Type B pancreatic cell (in vitro differentiated cells): Measurements from ENCODE around the gene LRBA. TPM values are rescaled to one million over a fixed set of nuclear protein-coding genes. Genes with fewer than 3 reads are reported as not detected.
"Not testable (repeated sequence)": the region's sequence is repeated elsewhere in the genome, so short reads cannot be mapped to it uniquely, and the experiment has no call there.

ENCODE experiments used
- DNase-seq: peaks from one replicate; pipeline ENCODE4 v3.0.0; 2021; ENCODE audit warnings: mixed read lengths; ENCODE audit not compliant: unreplicated experiment; ENCODE audit errors: extremely low spot score
- H3K27ac Mint-ChIP-seq: 2 replicates; pipeline ENCODE4 v1.8.0; 2021; ENCODE audit warnings: mild to moderate bottlenecking, mixed read lengths
- H3K27me3 Mint-ChIP-seq: 2 replicates; pipeline ENCODE4 v1.8.0; 2021; ENCODE audit warnings: mixed read lengths
- H3K36me3 Mint-ChIP-seq: 2 replicates; pipeline ENCODE4 v1.8.0; 2021; ENCODE audit warnings: mixed read lengths
- H3K4me1 Mint-ChIP-seq: one replicate; pipeline ENCODE4 v1.8.0; 2021; ENCODE audit warnings: mixed read lengths; ENCODE audit not compliant: unreplicated experiment
- H3K4me3 Mint-ChIP-seq: 2 replicates; pipeline ENCODE4 v1.8.0; 2021; ENCODE audit warnings: mild to moderate bottlenecking, mixed read lengths
- H3K9me3 Mint-ChIP-seq: 2 replicates; pipeline ENCODE4 v1.8.0; 2021; ENCODE audit warnings: mixed read lengths
- CTCF ChIP-seq: fragments of 200-600 bp; sonication (generic); conservative IDR thresholded peaks from 2 replicates; pipeline ENCODE4 v1.5.0; 2021; ENCODE audit warnings: antibody characterized with exemption, mild to moderate bottlenecking
- long read RNA-seq: library from polyadenylated mRNA; unstranded; transcript quantifications from one replicate; pipeline ENCODE4 v2.0.0, GENCODE V29; 2020
- total RNA-seq: library from RNA; stranded (reverse); gene quantifications from 2 replicates; pipeline ENCODE4 v1.2.1, GENCODE V29; 2021; ENCODE audit warnings: low replicate concordance

LRBA gene, protein sequence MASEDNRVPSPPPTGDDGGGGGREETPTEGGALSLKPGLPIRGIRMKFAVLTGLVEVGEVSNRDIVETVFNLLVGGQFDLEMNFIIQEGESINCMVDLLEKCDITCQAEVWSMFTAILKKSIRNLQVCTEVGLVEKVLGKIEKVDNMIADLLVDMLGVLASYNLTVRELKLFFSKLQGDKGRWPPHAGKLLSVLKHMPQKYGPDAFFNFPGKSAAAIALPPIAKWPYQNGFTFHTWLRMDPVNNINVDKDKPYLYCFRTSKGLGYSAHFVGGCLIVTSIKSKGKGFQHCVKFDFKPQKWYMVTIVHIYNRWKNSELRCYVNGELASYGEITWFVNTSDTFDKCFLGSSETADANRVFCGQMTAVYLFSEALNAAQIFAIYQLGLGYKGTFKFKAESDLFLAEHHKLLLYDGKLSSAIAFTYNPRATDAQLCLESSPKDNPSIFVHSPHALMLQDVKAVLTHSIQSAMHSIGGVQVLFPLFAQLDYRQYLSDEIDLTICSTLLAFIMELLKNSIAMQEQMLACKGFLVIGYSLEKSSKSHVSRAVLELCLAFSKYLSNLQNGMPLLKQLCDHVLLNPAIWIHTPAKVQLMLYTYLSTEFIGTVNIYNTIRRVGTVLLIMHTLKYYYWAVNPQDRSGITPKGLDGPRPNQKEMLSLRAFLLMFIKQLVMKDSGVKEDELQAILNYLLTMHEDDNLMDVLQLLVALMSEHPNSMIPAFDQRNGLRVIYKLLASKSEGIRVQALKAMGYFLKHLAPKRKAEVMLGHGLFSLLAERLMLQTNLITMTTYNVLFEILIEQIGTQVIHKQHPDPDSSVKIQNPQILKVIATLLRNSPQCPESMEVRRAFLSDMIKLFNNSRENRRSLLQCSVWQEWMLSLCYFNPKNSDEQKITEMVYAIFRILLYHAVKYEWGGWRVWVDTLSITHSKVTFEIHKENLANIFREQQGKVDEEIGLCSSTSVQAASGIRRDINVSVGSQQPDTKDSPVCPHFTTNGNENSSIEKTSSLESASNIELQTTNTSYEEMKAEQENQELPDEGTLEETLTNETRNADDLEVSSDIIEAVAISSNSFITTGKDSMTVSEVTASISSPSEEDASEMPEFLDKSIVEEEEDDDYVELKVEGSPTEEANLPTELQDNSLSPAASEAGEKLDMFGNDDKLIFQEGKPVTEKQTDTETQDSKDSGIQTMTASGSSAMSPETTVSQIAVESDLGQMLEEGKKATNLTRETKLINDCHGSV (N-terminal part only)
- 59.8 and 64.5 TPM in 2 replicates for total RNA-seq
- long read RNA-seq, partial matches to known transcripts = 25 of 31 reads
- long read RNA-seq, other reads (novel, unspliced or antisense) = 5 of 31 reads

- peak within 1 kb of the TSS; percentile 100 for H3K4me3 Mint-ChIP-seq
- H3K27me3 Mint-ChIP-seq = no peaks in the 10 kb centered on the region
- H3K36me3 Mint-ChIP-seq = no peaks in the 10 kb centered on the region
- H3K4me1 Mint-ChIP-seq = peaks cover 22% of the 10 kb centered on the region
- TF ChIP-seq CTCF = no peak
- peak within 1 kb of the TSS; percentile 98 for H3K27ac Mint-ChIP-seq
- peak; percentile 74 for DNase-seq
- H3K9me3 Mint-ChIP-seq = no peaks in the 10 kb centered on the region
Observed at GRCh38 chr4:151014521-151015458, at the start of gene LRBA. Gene LRBA (minus strand): TSS chr4:151015284. CDS start chr4:151014642, 642 bp downstream.

- H3K4me1 Mint-ChIP-seq, H3K36me3 Mint-ChIP-seq, H3K9me3 Mint-ChIP-seq, H3K27me3 Mint-ChIP-seq, DNase-seq, H3K4me3 Mint-ChIP-seq, H3K27ac Mint-ChIP-seq: not testable (repeated sequence)
Observed at GRCh38 chr4:151063143-151063542, 48.1 kb upstream of the LRBA start.

- Mint-ChIP-seq H3K27ac (no peak overlapping the region), H3K4me1 (no peaks in the 10 kb centered on the region), H3K27me3 (no peaks in the 10 kb centered on the region), H3K36me3 (no peaks in the 10 kb centered on the region), H3K4me3 (no peak overlapping the region), H3K9me3 (no peaks in the 10 kb centered on the region)
- no peak for DNase-seq
- no peak for TF ChIP-seq CTCF
Observed at GRCh38 chr4:151055539-151055938, 40.5 kb upstream of the LRBA start.

- Mint-ChIP-seq H3K27me3 (no peaks in the 10 kb centered on the region), H3K36me3 (no peaks in the 10 kb centered on the region), H3K4me1 (no peaks in the 10 kb centered on the region), H3K9me3 (no peaks in the 10 kb centered on the region), H3K4me3 (no peak overlapping the region), H3K27ac (no peak overlapping the region)
- DNase-seq = no peak
- no peak for TF ChIP-seq CTCF
Observed at GRCh38 chr4:151052785-151053184, 37.7 kb upstream of the LRBA start.

DNA sequence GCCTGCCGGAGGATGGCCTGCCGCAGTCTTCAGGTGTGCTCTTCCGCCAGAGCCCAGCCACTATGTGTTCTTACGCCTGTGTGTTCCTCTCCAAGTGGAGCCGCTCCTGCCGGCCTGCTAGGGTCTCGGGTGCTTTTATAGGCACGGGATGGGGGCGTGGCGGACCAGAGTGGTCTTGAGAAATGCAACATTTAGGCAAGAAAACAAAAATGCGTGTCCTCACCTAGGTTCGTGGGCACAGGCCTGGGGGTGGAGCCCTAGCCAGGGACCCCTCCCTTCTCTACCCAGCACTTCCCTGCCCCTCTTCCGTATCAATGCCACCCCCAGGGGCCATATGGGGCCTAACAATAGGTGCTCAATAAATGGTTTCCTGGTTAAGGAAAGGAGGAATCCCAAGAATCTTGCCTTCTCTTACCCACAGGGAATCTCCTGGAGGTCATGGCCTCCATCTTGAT, 34.4 kb upstream of the LRBA start:
- Mint-ChIP-seq H3K9me3 (no peaks in the 10 kb centered on the region), H3K27me3 (no peaks in the 10 kb centered on the region), H3K4me1 (no peaks in the 10 kb centered on the region), H3K4me3 (no peak overlapping the region), H3K36me3 (no peaks in the 10 kb centered on the region), H3K27ac (no peak overlapping the region)
- DNase-seq = no peak
- no peak for TF ChIP-seq CTCF
